ENCODE measurements around the gene PARL.

PARL gene

DNA sequence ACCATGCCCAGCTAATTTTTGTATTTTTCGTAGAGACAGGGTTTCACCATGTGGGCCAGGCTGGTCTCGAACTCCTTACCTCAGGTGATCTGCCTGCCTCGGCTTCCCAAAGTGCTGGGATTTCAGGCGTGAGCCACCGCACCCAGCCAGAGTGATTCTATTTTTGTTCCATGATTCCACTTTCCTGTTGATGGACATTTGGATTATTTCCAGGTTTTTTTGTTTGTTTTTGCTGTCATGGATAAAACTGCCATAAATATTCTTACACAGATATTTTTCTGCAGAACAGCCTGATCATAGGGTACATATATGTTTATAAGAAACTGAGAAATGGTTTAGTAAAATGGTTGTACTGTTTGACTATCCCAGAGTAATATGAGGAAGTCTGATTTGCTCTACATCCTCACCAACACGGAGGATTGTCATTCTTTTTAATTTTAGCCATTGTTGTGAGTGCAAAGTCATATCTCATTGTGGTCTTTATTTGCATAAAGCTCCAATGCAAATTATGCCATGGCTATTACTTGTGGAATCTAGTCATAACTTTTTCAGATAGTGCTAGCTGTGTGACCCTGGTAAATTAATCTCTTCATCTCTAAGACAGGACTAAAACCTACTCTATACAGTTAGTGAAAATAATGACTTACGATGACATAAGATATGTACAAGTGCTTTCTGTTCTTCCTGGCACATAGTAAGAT lies 102.0 kb downstream of the PARL start:
- DNase-seq: no peak

DNA sequence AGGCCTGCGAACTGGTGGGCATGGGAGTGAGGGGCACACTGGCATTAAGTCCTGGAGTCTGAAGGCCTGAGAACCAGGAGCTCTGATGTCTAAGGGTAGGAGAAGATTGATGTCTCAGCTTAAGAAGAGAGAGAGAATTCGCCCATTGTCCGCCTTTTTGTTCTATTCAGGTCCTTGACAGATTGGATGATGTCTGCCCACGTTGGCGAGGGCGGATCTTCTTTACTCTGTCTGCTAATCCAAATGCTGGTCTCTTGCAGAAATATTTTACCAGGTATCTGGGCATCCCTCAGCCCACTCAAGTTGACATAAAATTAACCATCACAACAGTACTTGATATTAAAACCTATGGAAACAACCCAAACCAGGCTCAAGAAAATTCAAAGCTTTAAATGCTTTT lies 103.4 kb downstream of the PARL start:
- DNase-seq: no peak

DNA sequence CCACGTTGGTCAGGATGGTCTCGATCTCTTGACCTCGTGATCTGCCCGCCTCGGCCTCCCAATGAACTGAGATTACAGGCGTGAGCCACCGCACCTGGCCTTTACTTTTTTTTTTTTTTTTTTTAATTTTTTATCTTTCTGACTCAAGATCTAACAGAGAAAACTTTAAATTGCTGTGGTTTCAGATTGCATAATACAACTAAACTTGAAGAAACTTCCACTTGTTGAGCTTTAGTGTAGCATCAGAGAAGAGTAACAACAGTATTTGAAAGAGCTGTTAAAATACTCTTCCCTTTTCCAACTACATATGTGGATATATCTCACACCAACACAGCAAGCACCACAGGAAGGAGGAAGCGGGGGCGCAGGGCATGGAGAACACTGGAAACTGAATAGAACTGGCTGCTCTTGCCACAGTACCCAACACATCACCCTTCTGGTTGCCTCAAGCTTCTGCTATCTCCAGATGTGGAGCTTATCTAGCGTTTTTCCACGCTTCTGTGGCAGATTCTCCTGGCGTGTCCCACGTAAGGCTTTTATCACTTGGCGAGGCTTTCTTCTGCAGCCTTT lies 104.7 kb downstream of the PARL start:
- no peak for DNase-seq

Data from activated CD4-positive, CD25-positive, alpha-beta regulatory T cell (primary cell).